GM12801 (cell line): ENCODE measurements around the gene TUBA3C.

Source experiments
- CTCF ChIP-seq: IDR thresholded peaks from one replicate; pipeline ENCODE4 v1.5.1; 2011; ENCODE audit warnings: control low read depth; ENCODE audit not compliant: insufficient read length; ENCODE audit errors: extremely low read depth

TUBA3C gene

GRCh38 chr13:19169991-19170390 lies 11.6 kb downstream of the TUBA3C start:
- no peak for TF ChIP-seq CTCF

- no peak for TF ChIP-seq CTCF
Observed at GRCh38 chr13:19169496-19169895, 12.1 kb downstream of the TUBA3C start.

- TF ChIP-seq CTCF, result no peak
Observed at GRCh38 chr13:19161308-19161707, 20.3 kb downstream of the TUBA3C start.

GRCh38 chr13:19159761-19160420 lies 21.7 kb downstream of the TUBA3C start:
- TF ChIP-seq CTCF, result no peak

- no peak for TF ChIP-seq CTCF
Observed at GRCh38 chr13:19159181-19159580, 22.4 kb downstream of the TUBA3C start.

GRCh38 chr13:19158526-19159174 lies 23.0 kb downstream of the TUBA3C start:
- TF ChIP-seq CTCF, result no peak

GRCh38 chr13:19158006-19158405 lies 23.6 kb downstream of the TUBA3C start:
- no peak for TF ChIP-seq CTCF
